GM10248 (cell line): ENCODE results near the gene CDHR4.
"Not testable (repeated sequence)": the region's sequence is repeated elsewhere in the genome, so short reads cannot be mapped to it uniquely, and the experiment has no call there.

Source experiments
- CTCF ChIA-PET: fragments of 300-600 bp; sonication (Branson Sonifier 250); formaldehyde crosslinking; extraction: SDS; loops from one replicate; lab custom pipeline; 2021; ENCODE audit warnings: antibody characterized with exemption; lab: Yijun Ruan, JAX
- POLR2A ChIA-PET: fragments of 350-650 bp; sonication (Branson Sonifier 250); formaldehyde crosslinking; extraction: SDS; loops from one replicate; lab custom pipeline; 2020; ENCODE audit warnings: antibody characterized with exemption; lab: Yijun Ruan, JAX
- DNase-seq: peaks from one replicate; pipeline ENCODE4 v3.0.0; 2012; ENCODE audit errors: extremely low spot score
- CTCF ChIP-seq: IDR thresholded peaks from 2 replicates; pipeline ENCODE4 v1.5.1; 2012; ENCODE audit warnings: mild to moderate bottlenecking, low read depth; ENCODE audit errors: extremely low read depth, missing control alignments, control extremely low read depth

The CDHR4 gene

GRCh38 chr3:49785565-49786356 is 13.9 kb downstream of the CDHR4 start:
- no peak for TF ChIP-seq CTCF
- DNase-seq = no peak
- ChIA-PET POLR2A (interaction anchor here (0.6 to 1.1 kb wide), 3 partner anchors 14 to 51 kb away, joined by 3 to 6 read pairs (median 6); partner anchors contain the start of genes CDHR4 and INKA1), CTCF (interaction anchor here (1.0 to 3.8 kb wide), 3 partner anchors 13 to 54 kb away, joined by 3 to 33 read pairs (median 5); partner anchors contain the start of gene INKA1)

GRCh38 chr3:49782277-49782676 is 17.4 kb downstream of the CDHR4 start:
- DNase-seq, POLR2A ChIA-PET: not testable (repeated sequence)
- CTCF ChIA-PET = interaction anchor here (1.4 kb wide), 1 partner anchor 21 kb away, joined by 4 read pairs; the partner anchor contains the start of gene INKA1

- DNase-seq = no peak
- CTCF ChIA-PET = interaction anchor here (1.4 kb wide), 1 partner anchor 22 kb away, joined by 4 read pairs; the partner anchor contains the start of gene INKA1
- no peak for TF ChIP-seq CTCF
- POLR2A ChIA-PET = interaction anchor here (1.0 kb wide), 1 partner anchor 22 kb away, joined by 3 read pairs; no protein-coding TSS in a partner anchor
Measured at GRCh38 chr3:49781415-49782199, 18.1 kb downstream of the CDHR4 start.

- ChIA-PET CTCF (interaction anchor here (1.6 kb wide), 1 partner anchor 58 kb away, joined by 5 read pairs; no protein-coding TSS in a partner anchor), POLR2A (interaction anchor here (1.0 kb wide), 1 partner anchor 23 kb away, joined by 3 read pairs; no protein-coding TSS in a partner anchor)
- not testable (repeated sequence) for DNase-seq
Measured at GRCh38 chr3:49780975-49781365, 18.7 kb downstream of the CDHR4 start.

- DNase-seq = no peak
- TF ChIP-seq CTCF = no peak
- CTCF ChIA-PET = interaction anchor here (0.7 to 1.6 kb wide), 2 partner anchors 23 to 59 kb away, joined by 3 to 5 read pairs; partner anchors contain the start of gene INKA1
- POLR2A ChIA-PET = interaction anchor here (0.6 kb wide), 1 partner anchor 456 kb away, joined by 5 read pairs; the partner anchor contains the start of gene GNAI2
Measured at GRCh38 chr3:49780080-49780974, 19.3 kb downstream of the CDHR4 start.

GRCh38 chr3:49779358-49780079 is 20.2 kb downstream of the CDHR4 start:
- POLR2A ChIA-PET = interaction anchor here (0.6 kb wide), 1 partner anchor 456 kb away, joined by 5 read pairs; the partner anchor contains the start of gene GNAI2
- TF ChIP-seq CTCF = no peak
- CTCF ChIA-PET = interaction anchor here (0.7 to 2.4 kb wide), 4 partner anchors 23 to 60 kb away, joined by 3 to 8 read pairs (median 4); partner anchors contain the start of gene INKA1
- no peak for DNase-seq

GRCh38 chr3:49776101-49776500 is 23.6 kb downstream of the CDHR4 start:
- DNase-seq, POLR2A ChIA-PET, CTCF ChIA-PET: not testable (repeated sequence)
